GM20000 (cell line): ENCODE data around the gene KRT16.
"Not testable (repeated sequence)": the region's sequence is repeated elsewhere in the genome, so short reads cannot be mapped to it uniquely, and the experiment has no call there.

ENCODE experiments used
- DNase-seq: peaks from one replicate; pipeline ENCODE4 v3.0.0; 2012; ENCODE audit warnings: low spot score
- CTCF ChIP-seq: IDR thresholded peaks from 2 replicates; pipeline ENCODE4 v1.5.1; 2012; ENCODE audit warnings: mild to moderate bottlenecking, control low read depth; ENCODE audit errors: extremely low read depth, missing control alignments

Gene KRT16

GRCh38 chr17:41580244-41580575, 32.4 kb downstream of the KRT16 start:
- TF ChIP-seq CTCF = no peak
- DNase-seq = no peak

GRCh38 chr17:41579484-41580243, 32.9 kb downstream of the KRT16 start:
- DNase-seq = peak; percentile 91
- peak; percentile 65 for TF ChIP-seq CTCF

- no peak for TF ChIP-seq CTCF
These were observed 33.6 kb downstream of the KRT16 start for GRCh38 chr17:41578971-41579370.

GRCh38 chr17:41578538-41578937, 34.0 kb downstream of the KRT16 start:
- TF ChIP-seq CTCF = no peak
- DNase-seq = no peak

More at GRCh38 chr17:41578971-41579370, 33.6 kb downstream of the KRT16 start:
- DNase-seq = no peak

- not testable (repeated sequence) for DNase-seq
These were observed 35.8 kb downstream of the KRT16 start for GRCh38 chr17:41576740-41577139.

- TF ChIP-seq CTCF = no peak
- no peak for DNase-seq
These were observed 37.2 kb downstream of the KRT16 start for GRCh38 chr17:41575336-41575735.

GRCh38 chr17:41571561-41572434, 40.8 kb downstream of the KRT16 start, which contains the start of gene KRT9:
Gene KRT9 (minus strand): TSS chr17:41572059. CDS start chr17:41571992, 67 bp downstream.
- TF ChIP-seq CTCF = no peak
- no peak for DNase-seq
